ENCODE measurements around the gene ZNF385A.
"Not testable (repeated sequence)": the region's sequence is repeated elsewhere in the genome, so short reads cannot be mapped to it uniquely, and the experiment has no call there.

ZNF385A gene

GRCh38 chr12:54359762-54360351 is 24.7 kb downstream of the ZNF385A start:
- intact Hi-C loops (cut with DNase I) = loop anchor here (1.0 kb wide), 1 partner anchor 35 kb away; the partner anchor contains the start of gene COPZ1
- no peak for DNase-seq

GRCh38 chr12:54358945-54359761 is 25.4 kb downstream of the ZNF385A start:
- DNase-seq = peak; percentile 94 to 99 (median 96)
- intact Hi-C loops (cut with DNase I) = loop anchor here (1.0 kb wide), 1 partner anchor 34 kb away; the partner anchor contains the start of gene COPZ1

- peak in 6 of 10 donors; percentile 48 to 94 (median 76) for DNase-seq
- intact Hi-C loops (cut with DNase I) = no loop called here
These were observed 26.2 kb downstream of the ZNF385A start for GRCh38 chr12:54358191-54358944.

- intact Hi-C loops (cut with DNase I) = no loop called here
- DNase-seq = no peak
These were observed 26.9 kb downstream of the ZNF385A start for GRCh38 chr12:54357506-54358190.

- no peak for DNase-seq
- intact Hi-C loops (cut with DNase I) = no loop called here
These were observed 27.6 kb downstream of the ZNF385A start for GRCh38 chr12:54356951-54357356.

- no peak for DNase-seq
- intact Hi-C loops (cut with DNase I) = no loop called here
These were observed 28.3 kb downstream of the ZNF385A start for GRCh38 chr12:54356228-54356627.

GRCh38 chr12:54355104-54355815 is 29.3 kb downstream of the ZNF385A start:
- intact Hi-C loops (cut with DNase I) = no loop called here
- no peak for DNase-seq

GRCh38 chr12:54354271-54354670 is 30.3 kb downstream of the ZNF385A start:
- DNase-seq; intact Hi-C loops (cut with DNase I): not testable (repeated sequence)

- DNase-seq = peak in 8 of 10 donors; percentile 48 to 88 (median 57)
- intact Hi-C loops (cut with DNase I) = no loop called here
These were observed 31.4 kb downstream of the ZNF385A start for GRCh38 chr12:54352891-54353874.

GRCh38 chr12:54352022-54352531 is 32.5 kb downstream of the ZNF385A start:
- peak; percentile 57 to 94 (median 71) for DNase-seq
- intact Hi-C loops (cut with DNase I) = no loop called here

GRCh38 chr12:54351341-54351740 is 33.2 kb downstream of the ZNF385A start:
- intact Hi-C loops (cut with DNase I) = no loop called here
- DNase-seq = no peak

- no peak for DNase-seq
- intact Hi-C loops (cut with DNase I) = no loop called here
These were observed 33.8 kb downstream of the ZNF385A start for GRCh38 chr12:54350743-54351142.

- no peak for DNase-seq
- intact Hi-C loops (cut with DNase I) = no loop called here
These were observed 34.9 kb downstream of the ZNF385A start for GRCh38 chr12:54349679-54350078.

- intact Hi-C loops (cut with DNase I) = no loop called here
- no peak for DNase-seq
These were observed 35.5 kb downstream of the ZNF385A start for GRCh38 chr12:54349036-54349435.

GRCh38 chr12:54341378-54342300 is 42.9 kb downstream of the ZNF385A start:
- DNase-seq = no peak
- intact Hi-C loops (cut with DNase I) = no loop called here

- intact Hi-C loops (cut with DNase I) = no loop called here
- no peak for DNase-seq
These were observed 43.7 kb downstream of the ZNF385A start for GRCh38 chr12:54340846-54341245.

- intact Hi-C loops (cut with DNase I) = no loop called here
- DNase-seq = no peak
These were observed 45.7 kb downstream of the ZNF385A start for GRCh38 chr12:54338698-54339296.

All from posterior cingulate gyrus (tissue), 11 donors.